SK-N-MC (cell line): ENCODE measurements around the gene IRAK1.
A peak's percentile ranks its signal among the peaks of the same experiment; 100 is the strongest.
"Not testable (repeated sequence)": the region's sequence is repeated elsewhere in the genome, so short reads cannot be mapped to it uniquely, and the experiment has no call there.

Experiments
- DNase-seq: peaks from one replicate; pipeline ENCODE4 v3.0.0-alpha.2; 2011; ENCODE audit warnings: low read depth, low spot score
- H3K27ac ChIP-seq: fragments of 200-600 bp; sonication (generic); 2 replicates; pipeline ENCODE4 v1.5.1; 2016; ENCODE audit warnings: mixed run types
- H3K36me3 ChIP-seq: fragments of 200-600 bp; sonication (generic); 2 replicates; pipeline ENCODE4 v1.6.1; 2017; ENCODE audit warnings: antibody characterized with exemption, low read length, mixed read lengths; ENCODE audit not compliant: insufficient read depth
- H3K4me3 ChIP-seq: fragments of 200-600 bp; sonication (generic); 2 replicates; pipeline ENCODE4 v1.5.1; 2016
- H3K9ac ChIP-seq: fragments of 200-600 bp; sonication (generic); 2 replicates; pipeline ENCODE4 v1.8.0; 2017; ENCODE audit warnings: mixed run types, mixed read lengths; ENCODE audit not compliant: insufficient read length
- H3K9me3 ChIP-seq: fragments of 200-600 bp; sonication (generic); 2 replicates; pipeline ENCODE4 v1.6.1; 2017; ENCODE audit warnings: low read depth, mild to moderate bottlenecking, antibody characterized with exemption, low read length, moderate library complexity, mixed read lengths
- EZH2 ChIP-seq: fragments of 200-600 bp; sonication (generic); IDR thresholded peaks from one replicate; pipeline ENCODE4 v1.6.1; 2017; ENCODE audit warnings: antibody characterized with exemption
- FOXP2 ChIP-seq: optimal IDR thresholded peaks from 2 replicates; pipeline ENCODE3; 2011; ENCODE audit warnings: mild to moderate bottlenecking, moderate library complexity; ENCODE audit not compliant: insufficient read depth; ENCODE audit errors: extremely low read length, control extremely low read depth
- POLR2AphosphoS5 ChIP-seq: IDR thresholded peaks from 2 replicates; pipeline ENCODE4 v1.6.1; 2012; ENCODE audit warnings: mild to moderate bottlenecking, low read depth, low read length, borderline replicate concordance

The IRAK1 gene

DNA sequence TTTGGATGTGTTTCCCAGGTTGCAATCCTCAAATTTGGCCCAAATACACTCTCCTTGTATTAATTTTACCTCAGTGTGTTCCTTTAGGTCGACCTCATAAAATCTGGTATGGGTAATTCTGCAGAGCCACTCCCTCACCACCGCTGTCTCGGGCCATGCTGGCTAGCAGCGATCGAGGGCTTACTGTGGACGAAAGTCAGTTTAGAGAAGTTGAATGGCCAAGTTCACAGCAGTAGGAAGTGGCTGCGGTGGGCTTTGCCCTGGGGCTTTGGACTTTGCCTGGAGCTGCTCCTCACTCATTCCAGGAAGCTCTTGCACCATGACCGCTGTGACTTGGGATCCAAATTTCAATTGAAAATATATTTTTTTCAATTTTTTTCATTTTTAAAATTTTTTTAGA, 27.5 kb downstream of the IRAK1 start:
- no peak for DNase-seq

GRCh38 chrX:153991013-153991580, 28.6 kb downstream of the IRAK1 start:
- no peak for DNase-seq
- Histone ChIP-seq H3K4me3 (no peak overlapping the region), H3K27ac (no peak overlapping the region), H3K9me3 (no peaks in the 10 kb centered on the region), H3K9ac (no peak overlapping the region), H3K36me3 (no peaks in the 10 kb centered on the region)
- TF ChIP-seq EZH2, result no peak

More for the DNA sequence above, 27.5 kb downstream of the IRAK1 start:
- H3K36me3 ChIP-seq, result no peaks in the 10 kb centered on the region
- no peak overlapping the region for H3K27ac ChIP-seq
- H3K9me3 ChIP-seq, result no peaks in the 10 kb centered on the region
- no peak overlapping the region for H3K4me3 ChIP-seq
- H3K9ac ChIP-seq, result no peak overlapping the region
- TF ChIP-seq FOXP2, result no peak
- TF ChIP-seq POLR2AphosphoS5, result no peak

DNA sequence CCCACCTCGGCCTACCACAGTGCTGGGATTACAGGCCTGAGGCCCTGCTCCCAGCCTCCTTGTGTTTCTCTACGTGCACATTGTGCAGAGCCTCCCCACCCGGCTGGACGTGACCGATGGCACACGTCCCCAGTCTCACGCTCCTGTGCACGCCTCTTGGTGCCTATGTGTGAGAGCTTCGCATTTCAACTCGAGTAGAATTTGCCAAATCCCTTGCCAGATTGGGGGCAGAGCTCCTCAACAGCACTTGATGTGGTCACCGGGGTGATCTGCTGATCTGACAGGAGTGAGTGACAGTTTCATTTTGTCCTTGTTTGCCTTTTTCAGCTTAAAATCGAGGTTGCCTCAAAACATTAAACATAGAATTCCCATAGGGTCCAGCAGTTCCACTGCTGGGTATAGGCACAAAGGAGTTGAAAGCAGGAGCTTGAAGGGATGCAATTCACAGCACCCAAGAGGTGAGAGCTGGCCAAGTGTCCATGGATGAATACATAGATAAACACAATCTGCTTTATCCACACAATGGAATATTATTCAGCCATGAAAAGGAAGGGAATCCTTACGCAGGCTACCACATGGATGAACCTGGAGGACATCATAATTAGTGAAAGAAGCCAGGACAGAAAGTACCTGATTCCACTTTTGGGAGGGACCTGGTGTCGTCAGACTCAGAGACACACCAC, 29.6 kb downstream of the IRAK1 start:
- TF ChIP-seq POLR2AphosphoS5 (no peak), FOXP2 (no peak), EZH2 (no peak)
- Histone ChIP-seq H3K36me3 (no peaks in the 10 kb centered on the region), H3K9me3 (no peaks in the 10 kb centered on the region), H3K4me3 (no peak overlapping the region), H3K9ac (no peak overlapping the region), H3K27ac (no peak overlapping the region)
- no peak for DNase-seq

- no peak for DNase-seq
- Histone ChIP-seq H3K36me3 (no peaks in the 10 kb centered on the region), H3K9me3 (no peaks in the 10 kb centered on the region), H3K4me3 (no peak overlapping the region), H3K27ac (no peak overlapping the region), H3K9ac (no peak overlapping the region)
- no peak for TF ChIP-seq POLR2AphosphoS5
- TF ChIP-seq EZH2, result no peak
- no peak for TF ChIP-seq FOXP2
Observed at GRCh38 chrX:153988493-153988892, 31.2 kb downstream of the IRAK1 start.

DNA sequence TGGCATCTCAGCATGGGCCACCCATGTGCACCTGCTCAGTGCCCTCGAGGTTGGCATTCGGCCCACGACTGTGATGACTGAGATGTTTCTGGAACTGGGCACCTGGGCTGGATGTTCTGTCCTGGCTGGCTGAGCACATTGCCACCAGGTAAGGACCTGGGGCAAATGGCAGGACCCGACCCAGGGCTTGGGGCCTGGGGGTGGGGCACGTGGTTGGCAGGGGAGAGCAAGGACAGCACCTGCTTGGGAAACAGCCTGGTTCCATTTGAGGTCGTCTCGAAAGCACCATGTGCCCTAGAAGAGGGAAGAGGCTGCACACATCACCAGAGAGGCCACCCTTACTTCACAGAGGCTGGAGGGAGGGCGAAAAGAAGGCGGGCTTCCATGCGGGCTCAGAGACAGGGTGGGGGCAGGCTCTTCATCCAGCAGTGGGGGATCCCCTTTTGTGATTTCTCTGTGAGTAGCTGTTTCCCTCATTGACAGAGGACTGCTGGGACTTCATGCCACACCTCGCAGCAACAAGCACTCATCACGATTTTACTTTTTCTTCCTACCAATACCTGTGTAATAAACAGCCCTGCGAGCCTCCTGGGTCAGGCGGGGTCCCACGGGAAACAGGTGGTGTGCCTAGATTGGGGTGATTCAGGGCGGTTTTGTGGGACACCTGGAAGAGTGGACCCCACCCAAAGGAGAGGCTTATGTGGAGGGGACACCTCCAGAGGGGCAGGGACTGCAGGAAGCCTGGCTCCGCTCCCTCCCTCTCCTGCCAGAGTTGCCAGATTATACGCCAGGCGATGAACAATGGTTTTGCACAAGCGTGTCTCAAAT, 35.1 kb downstream of the IRAK1 start:
- no peak overlapping the region for H3K27ac ChIP-seq
- DNase-seq, result no peak
- H3K36me3 ChIP-seq, result no peaks in the 10 kb centered on the region
- no peak overlapping the region for H3K4me3 ChIP-seq
- H3K9ac ChIP-seq, result no peak overlapping the region
- no peaks in the 10 kb centered on the region for H3K9me3 ChIP-seq
- TF ChIP-seq FOXP2, result no peak
- TF ChIP-seq EZH2, result no peak
- no peak for TF ChIP-seq POLR2AphosphoS5

GRCh38 chrX:153983321-153983801, 36.3 kb downstream of the IRAK1 start:
- Histone ChIP-seq H3K36me3 (no peaks in the 10 kb centered on the region), H3K9me3 (no peaks in the 10 kb centered on the region), H3K9ac (no peak overlapping the region), H3K27ac (no peak overlapping the region), H3K4me3 (no peak overlapping the region)
- TF ChIP-seq POLR2AphosphoS5 (no peak), FOXP2 (no peak), EZH2 (no peak)
- DNase-seq, result no peak

DNA sequence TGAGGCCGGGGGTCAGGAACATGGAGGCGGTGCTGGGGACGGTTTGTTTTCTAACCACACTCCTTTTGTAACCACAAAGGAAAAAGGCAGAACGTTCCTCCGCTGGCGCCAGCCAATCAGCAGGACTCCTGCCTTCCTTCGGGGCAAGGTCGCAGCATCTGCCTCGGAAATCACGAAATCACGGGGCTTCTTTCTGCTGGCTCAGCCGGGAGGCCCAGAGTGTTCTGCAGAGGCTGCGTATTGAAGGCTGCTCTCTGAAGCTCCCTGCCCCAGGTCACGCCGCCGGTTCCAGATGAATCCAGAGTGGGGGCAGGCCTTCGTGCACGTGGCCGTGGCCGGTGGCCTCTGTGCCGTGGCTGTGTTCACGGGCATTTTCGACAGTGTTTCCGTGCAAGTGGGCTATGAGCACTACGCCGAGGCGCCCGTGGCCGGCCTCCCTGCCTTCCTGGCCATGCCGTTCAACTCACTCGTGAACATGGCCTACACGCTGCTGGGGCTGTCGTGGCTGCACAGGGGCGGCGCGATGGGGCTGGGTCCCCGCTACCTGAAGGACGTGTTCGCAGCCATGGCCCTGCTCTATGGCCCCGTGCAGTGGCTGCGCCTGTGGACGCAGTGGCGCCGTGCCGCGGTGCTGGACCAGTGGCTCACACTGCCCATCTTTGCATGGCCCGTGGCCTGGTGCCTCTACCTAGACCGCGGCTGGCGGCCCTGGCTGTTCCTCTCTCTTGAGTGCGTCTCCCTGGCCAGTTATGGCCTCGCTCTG, 37.8 kb downstream of the IRAK1 start:
- peak overlapping the region; percentile 87 for H3K27ac ChIP-seq
- peak; percentile 55 for DNase-seq
- peak overlapping the region; percentile 48; the same call in 1 of the 2 replicates for H3K4me3 ChIP-seq
- no peaks in the 10 kb centered on the region for H3K36me3 ChIP-seq
- TF ChIP-seq POLR2AphosphoS5, result no peak
- TF ChIP-seq EZH2, result no peak
- TF ChIP-seq FOXP2, result no peak
- H3K9me3 ChIP-seq, result no peaks in the 10 kb centered on the region
- peak overlapping the region; percentile 5 for H3K9ac ChIP-seq

- TF ChIP-seq FOXP2 (no peak), EZH2 (no peak), POLR2AphosphoS5 (no peak)
- Histone ChIP-seq H3K4me3 (peak overlapping the region; percentile 48; the same call in 1 of the 2 replicates), H3K27ac (peak overlapping the region; percentile 87), H3K9me3 (no peaks in the 10 kb centered on the region), H3K36me3 (no peaks in the 10 kb centered on the region), H3K9ac (peak overlapping the region; percentile 5)
- no peak for DNase-seq
Observed at GRCh38 chrX:153981231-153981630, 38.5 kb downstream of the IRAK1 start.

- not testable (repeated sequence) for H3K9ac ChIP-seq, DNase-seq, H3K36me3 ChIP-seq, H3K4me3 ChIP-seq, H3K9me3 ChIP-seq, H3K27ac ChIP-seq
Observed at GRCh38 chrX:153980394-153980793, 39.3 kb downstream of the IRAK1 start.
